HG03025 (cell line): ENCODE data around the gene TLE2.
"Not testable (repeated sequence)": the region's sequence is repeated elsewhere in the genome, so short reads cannot be mapped to it uniquely, and the experiment has no call there.

ENCODE experiments used
- ATAC-seq: cut with Tn5 transposase; IDR thresholded peaks from one replicate; pipeline ENCODE4 v1.9.1; 2021; ENCODE audit warnings: mild to moderate bottlenecking, moderate library complexity; ENCODE audit not compliant: unreplicated experiment, low FRiP score

The TLE2 gene

DNA sequence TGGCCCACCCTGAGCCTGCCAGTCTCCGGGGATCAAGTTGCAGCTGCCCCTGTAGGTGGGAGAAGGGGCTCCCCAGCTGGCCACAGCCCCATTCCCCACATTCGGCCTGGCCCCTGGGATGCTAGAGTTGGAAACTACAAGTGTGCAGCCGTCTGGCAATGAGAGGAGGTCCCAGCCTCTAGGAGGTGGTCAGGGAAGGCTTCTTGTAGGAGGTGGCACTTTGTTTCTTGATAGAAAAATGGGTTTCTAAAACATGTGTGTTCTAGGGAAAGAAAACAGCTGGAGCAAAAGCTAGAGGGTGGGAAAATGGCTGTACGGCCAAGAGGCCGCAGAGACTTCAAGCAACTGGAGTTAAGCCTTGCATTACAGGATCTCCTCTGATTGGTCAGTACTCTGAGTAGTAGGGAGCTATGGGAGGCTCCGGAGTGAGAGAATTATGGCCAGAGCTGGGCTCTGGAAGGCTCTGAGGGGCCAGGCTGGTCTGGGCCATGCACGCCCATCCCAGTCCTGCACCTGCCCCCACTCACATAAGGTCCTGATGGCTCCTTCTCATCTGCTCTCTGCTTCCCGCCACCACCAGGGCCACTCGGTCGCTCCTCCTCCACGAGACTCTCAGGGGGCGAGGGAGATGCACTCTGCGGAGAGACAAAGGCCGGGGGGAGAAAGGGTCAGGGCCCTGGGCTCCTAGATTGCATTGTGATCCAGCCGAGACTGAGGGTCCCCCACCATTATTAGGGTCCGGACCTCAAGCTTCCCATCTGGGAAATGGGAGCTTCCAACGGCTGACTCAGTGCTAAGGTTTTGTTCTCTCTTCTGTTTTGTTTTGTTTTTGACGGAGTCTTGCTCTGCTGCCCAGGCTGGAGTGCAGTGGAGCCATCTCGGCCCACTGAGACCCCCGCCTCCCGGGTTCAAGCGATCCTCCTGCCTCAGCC is 13.7 kb downstream of the TLE2 start:
- ATAC-seq, result no peak

DNA sequence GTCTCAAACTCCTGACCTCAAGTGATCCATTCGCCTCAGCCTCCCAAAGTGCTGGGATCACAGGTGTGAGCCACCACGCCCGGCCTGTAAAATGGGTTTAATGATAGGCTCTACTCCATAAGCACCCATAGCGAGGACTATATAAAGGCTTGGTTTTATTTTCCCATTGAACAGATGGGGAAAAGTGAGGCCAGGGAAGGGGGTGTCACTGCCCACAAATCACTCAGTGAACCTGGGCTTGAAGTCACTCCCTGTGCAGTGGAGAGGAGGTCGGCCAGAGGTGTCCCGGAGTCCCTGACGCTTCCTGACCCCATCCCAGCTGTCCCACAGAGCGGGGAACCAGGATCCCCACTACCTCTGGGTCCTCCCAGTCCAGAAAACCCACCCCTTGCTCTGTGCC is 14.9 kb downstream of the TLE2 start:
- ATAC-seq, result no peak

DNA sequence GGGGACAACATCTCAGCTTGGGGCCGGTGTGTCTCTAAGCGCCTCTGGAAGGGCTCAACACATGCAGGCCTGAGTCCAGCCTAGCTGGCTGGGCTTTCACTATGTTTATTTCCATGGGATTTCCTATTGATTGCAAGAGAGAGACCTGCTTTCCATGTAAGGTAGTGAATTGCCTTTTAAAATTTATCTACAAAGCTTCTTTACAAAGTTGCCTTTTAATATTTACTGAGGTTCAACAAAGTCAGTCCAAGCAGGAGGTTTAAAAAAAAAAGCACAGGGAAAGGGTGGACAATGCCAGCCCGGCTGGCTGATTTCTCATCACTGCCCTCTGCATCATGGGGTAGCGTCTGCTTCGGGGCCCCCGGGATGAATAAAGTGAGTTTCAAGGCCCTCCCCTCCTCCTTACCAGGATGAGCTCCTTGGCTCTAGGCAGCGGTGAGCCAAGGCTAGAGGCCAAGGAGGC is 15.8 kb downstream of the TLE2 start:
- ATAC-seq, result no peak

DNA sequence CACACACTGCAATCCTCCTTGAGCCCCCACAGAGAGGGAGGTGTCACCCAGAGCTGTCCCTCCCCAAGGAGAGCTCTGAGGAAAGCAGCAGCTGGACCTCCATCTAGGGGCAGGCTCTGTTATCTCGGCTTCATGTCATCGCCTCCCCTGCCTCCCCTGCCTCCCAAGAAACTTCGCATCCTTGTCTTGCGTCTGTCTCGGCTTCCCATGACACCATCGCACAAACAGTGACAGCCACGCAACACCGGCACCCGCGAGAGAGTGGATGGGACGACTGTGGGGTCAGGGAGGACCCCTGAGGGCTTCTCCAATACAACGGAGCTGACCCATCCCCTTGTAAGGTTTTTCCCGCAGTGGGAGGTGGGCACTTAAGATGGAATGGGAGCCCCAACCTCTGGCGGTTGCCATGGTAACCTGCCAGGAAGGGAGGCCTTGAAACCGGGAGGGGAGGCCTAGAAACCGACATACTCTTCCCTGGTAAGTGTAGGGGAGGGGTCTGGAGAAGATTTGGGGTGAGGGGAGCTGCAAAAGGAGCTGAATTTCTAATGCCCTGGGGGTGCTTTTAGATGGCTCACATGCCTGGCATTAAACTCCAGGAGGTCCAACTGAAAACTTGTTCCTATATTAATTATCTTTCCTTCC is 16.3 kb downstream of the TLE2 start:
- ATAC-seq, result no peak

DNA sequence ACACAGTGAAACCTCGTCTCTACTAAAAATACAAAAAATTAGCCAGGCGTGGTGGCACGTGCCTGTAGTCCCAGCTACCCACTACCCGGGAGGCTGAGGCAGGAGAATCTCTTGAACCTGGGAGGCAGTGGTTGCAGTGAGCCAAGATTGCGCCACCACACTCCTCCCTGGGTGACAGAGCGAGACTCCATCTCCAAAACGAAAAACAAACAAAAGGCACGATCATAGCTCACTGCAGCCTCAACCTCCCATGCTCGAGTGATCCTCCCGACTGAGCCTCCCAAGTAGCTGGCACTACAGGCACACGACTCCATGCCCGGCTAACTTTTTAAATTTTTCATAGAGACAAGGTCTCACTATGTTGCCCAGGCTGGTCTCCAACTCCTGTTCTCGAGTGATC is 17.0 kb downstream of the TLE2 start:
- ATAC-seq, result not testable (repeated sequence)

DNA sequence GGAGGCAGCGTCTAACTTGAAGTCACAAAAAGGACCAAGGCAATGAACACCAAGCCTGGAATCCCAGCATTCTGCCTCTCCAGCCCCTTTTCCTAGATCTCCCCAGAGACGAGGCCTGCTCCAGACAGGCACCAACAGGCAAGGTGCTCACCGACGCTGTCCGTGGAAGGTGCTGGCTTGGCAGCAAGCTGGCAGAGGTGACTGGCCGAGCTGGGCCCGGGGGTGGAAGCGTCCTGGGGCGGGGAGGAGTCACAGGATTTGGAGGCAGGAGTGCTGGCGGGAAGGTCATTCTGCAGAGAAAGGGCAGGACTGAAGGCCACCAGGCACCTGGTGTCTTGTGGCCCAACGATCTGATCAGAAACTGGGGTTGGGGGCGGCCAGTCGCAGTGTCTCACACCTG is 18.2 kb downstream of the TLE2 start:
- ATAC-seq, result no peak

DNA sequence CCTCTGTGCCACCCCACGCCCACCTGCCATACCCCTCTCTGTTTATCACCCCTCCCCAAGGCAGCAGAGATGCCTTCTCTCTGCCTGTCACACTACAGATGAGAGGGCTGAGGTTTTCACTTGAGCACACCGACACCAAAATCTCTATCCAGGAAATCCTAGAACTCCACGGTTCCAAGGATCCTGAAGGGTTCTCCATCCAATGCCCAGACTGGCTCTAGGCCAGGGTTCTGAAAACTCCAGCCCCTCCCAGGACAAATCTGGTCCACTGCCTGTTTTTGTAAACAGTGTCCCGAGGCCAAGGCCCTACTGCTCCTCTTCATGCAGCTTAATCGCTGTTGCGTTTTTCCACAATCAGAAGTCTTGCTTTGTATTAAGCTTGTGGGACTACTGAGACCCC is 20.1 kb downstream of the TLE2 start:
- no peak for ATAC-seq

DNA sequence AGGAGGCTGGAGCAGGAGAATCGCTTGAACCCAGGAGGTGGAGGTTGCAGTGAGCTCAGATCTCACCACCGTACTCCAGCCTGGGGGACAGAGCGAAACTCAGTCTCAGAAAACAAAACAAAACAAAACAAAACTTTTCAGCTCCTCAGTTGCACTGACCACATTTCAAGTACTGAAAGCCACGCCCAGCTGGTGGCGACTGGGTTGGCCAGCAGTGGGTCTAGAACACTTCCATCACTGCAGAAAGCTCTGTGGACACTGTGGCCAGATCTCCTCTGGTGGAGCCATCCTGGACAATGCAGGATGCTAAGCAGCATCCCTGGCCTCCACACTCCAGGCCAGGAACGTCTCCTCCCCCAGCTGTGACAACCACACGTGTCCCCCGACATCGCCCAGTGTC is 21.1 kb downstream of the TLE2 start:
- no peak for ATAC-seq

DNA sequence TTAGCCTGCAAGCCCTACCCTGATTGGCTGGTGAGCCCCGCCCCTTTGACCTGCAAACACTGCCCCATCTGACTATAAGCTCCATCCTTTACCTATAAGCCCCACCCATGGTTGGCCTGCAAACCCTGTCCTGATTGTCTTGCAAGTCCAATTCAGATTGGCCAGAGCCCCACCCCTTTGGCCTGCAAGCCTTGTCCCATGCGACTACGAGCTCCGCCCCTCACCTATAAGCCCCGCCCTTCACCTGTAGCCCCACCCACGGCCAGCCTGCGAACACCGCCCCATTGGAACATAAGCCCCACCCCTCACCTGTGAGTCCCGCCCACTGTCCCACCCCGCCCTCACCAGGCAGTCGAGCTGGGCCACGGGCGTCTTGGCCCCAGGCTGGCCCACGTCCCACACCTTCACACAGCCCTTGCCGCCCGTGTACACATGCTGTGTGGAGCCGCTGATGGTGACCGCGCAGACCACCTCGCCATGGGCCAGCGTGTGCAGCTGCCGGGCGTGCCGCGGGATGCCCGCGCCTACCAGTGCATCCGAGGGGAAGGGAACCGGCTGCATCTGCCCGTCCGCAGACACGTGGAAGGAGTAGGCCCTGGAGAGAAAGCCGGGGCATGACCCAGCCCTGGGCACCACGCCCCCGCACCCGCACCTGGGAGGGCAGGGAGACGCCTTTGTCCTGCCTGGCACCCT is 22.9 kb downstream of the TLE2 start:
- no peak for ATAC-seq

DNA sequence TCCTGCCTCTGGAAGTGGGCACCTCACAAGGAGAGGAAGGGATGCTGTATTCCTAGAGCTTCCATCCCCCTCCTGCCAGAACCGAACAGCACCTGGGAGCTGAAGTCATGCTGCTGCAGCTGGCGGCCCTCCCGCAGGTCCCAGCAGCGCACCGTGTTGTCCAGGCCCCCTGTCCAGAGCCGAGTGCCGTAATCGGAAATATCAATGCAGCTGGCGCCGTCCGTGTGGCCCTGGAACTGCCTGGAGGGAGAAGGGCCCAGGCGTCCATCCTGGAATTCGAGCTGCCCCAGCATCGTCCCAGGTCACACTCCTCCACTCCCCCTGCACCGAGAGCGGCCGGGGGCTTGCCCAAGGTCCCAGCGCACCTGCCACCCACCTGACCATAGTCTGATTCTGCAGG is 23.7 kb downstream of the TLE2 start:
- no peak for ATAC-seq

DNA sequence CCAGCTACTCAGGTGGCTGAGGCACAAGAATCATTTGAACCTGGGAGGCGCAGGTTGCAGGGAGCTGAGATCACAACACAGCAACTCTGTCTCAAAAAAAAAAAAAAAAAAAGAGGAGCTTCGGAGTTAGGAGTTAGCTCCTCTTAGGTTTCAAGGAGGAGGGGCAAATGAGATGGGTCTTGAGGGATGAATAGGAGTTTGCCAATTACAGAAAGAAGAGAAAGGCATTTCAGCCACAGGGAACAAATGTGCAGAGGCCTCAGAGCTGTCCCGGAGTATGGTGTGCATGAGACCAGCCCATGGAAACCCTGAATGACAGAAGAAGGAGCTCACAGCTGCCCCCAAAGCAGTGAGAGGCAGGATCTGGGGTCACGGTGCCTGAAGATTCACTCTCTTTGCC is 24.6 kb downstream of the TLE2 start:
- no peak for ATAC-seq

DNA sequence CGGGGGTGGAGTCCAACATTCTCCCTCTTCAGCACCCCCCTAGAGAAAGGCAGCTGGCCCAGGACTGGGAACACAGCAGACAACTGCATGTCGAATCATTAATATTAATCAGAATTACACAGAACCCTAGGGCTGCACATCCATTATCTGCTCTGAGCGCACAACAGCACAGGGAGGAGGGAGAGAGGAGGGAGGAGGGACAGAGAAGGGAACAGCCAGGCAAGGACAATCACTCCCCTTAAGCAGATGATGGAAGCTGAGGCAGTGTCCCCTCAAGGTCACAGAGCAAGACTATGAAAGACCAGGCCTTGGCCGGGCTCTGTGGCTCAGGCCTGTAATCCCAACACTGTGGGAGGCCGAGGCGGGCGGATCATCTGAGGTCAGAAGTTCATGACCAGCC is 26.0 kb downstream of the TLE2 start:
- no peak for ATAC-seq

DNA sequence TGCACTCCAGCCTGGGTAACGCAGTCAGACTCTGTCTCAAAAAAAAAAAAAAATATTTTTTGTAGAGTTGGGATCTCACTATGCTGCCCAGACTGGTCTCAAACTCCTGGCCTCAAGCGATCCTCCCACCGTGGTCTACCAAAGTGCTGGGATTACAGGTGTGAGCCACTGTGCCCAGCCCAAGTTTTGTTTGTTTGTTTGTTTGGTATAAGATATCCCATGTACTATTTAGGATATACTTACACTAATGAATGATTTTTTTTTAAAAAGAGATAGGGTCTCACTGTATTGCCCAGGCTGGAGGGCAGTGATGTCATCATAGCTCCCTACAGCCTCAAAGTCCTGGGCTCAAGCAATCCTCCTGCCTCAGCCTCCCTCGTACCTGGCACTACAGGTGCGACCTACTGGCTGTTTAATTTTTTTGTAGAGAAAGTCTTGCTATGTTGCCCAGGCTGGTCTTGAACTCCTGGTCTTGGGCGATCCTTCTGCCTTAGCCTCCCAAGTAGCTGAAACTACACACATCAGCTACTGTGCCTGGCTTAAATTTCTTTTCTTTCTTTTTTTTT is 27.8 kb downstream of the TLE2 start:
- no peak for ATAC-seq

DNA sequence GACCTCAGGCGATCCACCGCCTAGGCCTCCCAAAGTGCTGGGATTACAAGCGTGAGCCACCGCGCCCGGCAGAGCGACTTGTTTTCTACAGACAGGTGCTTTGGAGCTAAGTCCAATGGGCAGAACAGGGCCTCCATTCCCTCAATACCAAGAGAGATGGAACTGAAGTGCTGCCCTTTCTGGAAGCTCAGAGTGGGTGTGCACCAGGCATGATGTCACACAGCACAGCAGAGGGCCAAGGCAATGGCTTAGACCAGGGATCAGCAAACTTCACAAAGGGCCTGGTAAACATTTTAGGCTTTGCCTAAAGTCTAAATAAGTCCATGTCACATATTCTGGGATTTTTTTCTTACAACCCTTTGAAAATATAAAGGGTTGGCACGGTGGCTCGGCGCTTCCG is 30.4 kb downstream of the TLE2 start:
- no peak for ATAC-seq

DNA sequence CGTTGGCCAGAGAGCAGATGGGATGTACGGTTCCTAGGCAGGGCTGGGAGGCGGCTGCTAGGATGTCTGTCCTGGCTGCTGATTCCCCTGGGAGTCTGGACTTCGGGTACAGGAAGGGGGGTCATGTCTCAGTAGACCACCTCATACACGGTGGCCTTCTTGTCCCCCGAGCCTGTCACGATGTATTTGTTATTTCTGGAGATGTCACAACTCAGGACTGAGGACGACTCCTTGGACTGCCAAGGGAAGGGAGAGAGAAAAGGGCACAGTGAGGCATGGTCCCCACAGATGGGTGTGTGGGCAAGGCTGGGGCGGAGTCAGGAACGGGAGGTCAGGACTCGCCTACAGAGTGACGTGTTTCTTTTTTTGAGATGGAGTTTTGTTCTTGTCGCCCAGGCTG is 31.4 kb downstream of the TLE2 start:
- no peak for ATAC-seq

DNA sequence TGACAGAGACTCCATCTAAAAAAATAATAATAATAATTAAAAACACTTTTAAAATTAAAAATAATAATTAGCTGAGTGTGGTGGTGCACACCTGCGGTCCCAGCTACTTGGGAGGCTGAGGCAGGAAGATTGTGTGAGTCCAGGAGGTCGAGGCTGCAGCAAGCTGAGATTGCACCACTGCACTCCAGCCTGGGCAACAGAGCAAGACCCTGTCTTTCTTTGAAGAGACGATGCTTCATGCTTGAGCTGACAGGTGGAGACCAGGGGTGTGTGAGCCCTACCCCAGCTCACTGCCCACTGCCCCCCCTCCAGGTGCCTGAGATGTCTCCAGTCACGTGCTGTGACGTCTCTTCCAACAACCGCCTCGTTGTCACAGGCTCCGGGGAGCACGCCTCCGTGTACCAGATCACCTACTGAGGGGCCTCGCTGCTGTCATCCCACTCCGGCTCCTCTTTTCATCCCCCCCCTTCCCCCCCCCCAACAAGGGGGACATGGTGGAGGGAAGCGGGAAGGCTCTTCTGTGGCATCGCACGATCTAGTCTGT is 34.4 kb downstream of the TLE2 start:
- no peak for ATAC-seq

DNA sequence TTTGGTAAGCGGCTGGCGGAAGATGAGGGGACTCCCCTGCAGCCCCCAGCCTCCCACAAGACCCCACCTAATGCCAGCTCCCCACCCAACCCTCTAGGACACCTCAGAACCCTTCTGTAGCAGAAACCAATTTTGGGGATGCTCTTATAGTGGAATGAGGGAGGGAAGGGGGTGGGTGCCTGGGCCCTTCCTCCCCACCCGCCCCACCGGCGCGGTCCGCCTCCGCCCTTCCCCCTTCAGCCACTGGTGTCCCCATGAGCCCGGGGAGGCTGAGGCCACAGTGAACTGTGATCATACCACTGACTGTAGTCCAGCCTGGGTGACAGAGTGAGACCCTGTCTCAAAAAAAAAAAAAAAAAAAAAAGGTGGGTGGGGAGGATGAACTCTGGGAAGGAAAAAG is 35.5 kb downstream of the TLE2 start:
- no peak for ATAC-seq

DNA sequence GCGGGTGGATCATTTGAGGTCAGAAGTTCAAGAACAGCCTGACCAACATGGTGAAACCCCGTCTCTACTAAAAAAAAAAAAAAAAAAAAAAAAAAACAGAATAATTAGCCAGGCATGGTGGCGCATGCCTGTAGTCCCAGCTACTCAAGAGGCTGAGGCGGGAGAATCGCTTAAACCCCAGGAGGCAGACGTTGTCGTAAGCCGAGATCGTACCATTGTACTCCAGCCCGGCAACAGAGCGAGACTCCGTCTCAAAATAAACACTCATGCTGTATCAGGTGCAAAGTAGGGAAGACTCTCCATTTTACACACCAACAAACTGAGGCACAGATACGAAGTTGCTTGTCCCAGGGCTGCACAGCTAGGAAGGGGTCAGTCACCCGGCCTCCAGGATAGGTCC is 36.1 kb downstream of the TLE2 start:
- no peak for ATAC-seq

DNA sequence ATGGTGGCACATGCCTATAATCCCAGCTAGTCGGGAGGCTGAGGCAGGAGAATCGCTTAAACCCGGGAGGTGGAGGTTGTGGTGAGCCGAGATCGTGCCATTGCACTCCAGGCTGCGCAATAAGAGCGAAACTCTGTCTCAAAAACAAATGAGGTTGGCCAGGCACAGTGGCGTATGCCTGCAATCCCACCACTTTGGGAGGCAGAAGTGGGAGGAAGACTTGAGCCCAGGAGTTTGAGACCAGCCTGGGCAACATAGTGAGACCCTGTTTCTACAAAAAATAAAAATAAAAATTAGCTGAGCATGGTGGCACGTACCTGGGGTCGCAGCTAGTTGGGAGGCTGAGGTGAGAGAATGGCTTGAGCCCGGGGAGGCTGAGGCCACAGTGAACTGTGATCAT is 36.7 kb downstream of the TLE2 start:
- not testable (repeated sequence) for ATAC-seq

DNA sequence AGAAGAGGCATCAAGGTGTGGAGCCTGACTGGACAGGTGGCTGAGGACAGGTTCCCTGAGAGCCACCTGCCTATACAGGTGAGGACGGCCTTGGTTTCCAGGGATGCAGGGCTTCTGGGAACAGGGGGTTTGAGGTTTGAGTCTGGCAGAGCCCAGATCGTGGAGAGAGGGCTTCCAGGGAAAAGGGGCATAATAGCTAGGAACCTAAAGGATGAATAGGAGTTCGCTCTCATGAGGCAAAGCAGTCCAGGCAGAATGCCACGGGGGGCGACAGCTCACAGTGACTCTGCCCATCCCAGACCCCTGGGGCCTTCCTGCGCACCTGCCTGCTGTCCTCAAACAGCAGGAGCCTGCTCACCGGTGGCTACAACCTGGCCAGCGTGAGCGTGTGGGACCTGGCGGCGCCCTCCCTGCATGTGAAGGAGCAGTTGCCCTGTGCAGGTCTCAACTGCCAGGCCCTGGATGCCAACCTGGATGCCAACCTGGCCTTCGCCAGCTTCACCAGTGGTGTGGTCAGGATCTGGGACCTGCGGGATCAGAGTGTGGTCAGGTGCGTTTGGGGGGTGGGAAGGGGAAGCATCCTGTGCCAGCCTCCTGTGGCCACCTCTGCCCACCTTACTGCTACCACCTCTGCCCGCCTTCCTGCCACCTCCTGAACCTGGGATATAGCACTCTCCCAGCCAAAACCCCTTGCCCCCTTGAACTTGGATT is 39.7 kb downstream of the TLE2 start:
- no peak for ATAC-seq
